ENCODE data around the gene CWC27. TPM values are rescaled to one million over a fixed set of nuclear protein-coding genes. Genes with fewer than 3 reads are reported as not detected.

Gene CWC27
- total RNA-seq, 1 donor from 2014 or later, result 21.3 TPM

GRCh38 chr5:64834037-64834436, 65.3 kb downstream of the CWC27 start:
- DNase-seq (ENCODE audit: missing footprints) (no peak), ATAC-seq (no peak)
- intact Hi-C loops (cut with DNase I), result no loop called here

GRCh38 chr5:64834611-64835010, 65.9 kb downstream of the CWC27 start:
- intact Hi-C loops (cut with DNase I), result no loop called here
- no peak for DNase-seq (ENCODE audit: missing footprints)
- ATAC-seq, result no peak

DNA sequence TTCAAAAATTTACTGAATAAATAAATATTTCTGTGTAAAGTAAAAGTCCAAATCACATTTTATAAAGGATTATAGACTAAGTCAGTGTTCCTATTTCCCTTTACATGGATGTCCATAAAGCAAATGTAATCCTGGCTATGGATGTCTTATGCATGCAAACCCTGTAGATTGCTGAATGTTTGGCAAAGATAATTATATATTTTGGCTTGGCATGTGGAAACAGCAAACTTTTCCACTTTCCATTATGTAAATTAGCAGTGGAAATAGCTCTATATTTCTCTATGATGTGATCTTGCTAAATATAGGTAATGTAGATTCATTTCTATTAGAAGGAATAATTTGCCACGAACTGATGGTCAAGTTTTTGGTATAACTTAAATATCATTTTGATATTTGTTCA, 66.5 kb downstream of the CWC27 start:
- intact Hi-C loops (cut with DNase I), result no loop called here
- DNase-seq (ENCODE audit: missing footprints) (no peak), ATAC-seq (no peak)

DNA sequence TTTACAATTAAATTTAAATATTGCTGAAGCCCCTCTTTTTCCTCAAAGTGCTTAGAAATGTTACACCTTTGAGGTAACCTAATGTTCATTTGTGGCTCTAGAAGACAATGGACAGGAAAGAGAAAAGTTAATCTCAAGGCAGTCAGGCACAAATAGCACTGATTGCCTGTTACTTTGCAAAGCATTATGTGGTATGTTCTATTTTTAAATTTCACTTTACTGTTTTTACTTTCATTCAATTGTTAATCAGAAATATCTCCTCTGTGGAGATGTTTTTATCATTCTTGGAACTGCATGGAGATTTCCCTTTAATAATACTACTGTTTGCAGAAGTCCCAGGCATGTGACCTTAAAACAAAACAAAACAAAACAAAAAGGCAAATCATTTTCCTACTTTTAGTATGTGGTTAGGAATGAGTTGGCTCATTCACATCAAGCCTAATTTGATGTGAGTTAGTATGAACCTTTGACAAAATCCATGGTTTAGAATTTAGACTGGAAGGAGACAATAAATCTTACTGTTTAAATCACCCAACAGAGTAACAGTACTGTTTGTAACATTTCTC, 67.5 kb downstream of the CWC27 start:
- no peak for ATAC-seq

DNA sequence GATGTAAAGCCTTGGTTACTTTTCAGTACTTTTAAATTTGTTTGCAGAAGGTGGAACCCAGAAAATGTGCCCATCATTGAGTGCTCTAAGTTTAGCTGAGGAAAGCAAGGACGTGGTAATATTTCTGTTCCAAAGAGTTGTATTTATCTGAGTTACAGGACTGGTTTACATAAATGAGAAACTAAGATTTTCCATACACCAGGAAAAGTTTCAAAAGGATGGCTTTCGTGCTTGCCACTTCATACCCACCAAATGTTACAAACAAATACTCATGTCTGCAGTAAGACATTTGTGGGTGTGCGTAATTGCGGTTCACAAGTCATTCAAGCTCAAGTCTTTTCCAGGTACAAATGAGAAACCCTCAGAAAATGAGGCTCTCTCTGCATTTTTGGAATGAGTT, 68.1 kb downstream of the CWC27 start:
- ATAC-seq (no peak), DNase-seq (ENCODE audit: missing footprints) (no peak)
- intact Hi-C loops (cut with DNase I), result no loop called here

More for the DNA sequence above, 67.5 kb downstream of the CWC27 start:
- DNase-seq (ENCODE audit: missing footprints), result no peak
- intact Hi-C loops (cut with DNase I), result no loop called here

DNA sequence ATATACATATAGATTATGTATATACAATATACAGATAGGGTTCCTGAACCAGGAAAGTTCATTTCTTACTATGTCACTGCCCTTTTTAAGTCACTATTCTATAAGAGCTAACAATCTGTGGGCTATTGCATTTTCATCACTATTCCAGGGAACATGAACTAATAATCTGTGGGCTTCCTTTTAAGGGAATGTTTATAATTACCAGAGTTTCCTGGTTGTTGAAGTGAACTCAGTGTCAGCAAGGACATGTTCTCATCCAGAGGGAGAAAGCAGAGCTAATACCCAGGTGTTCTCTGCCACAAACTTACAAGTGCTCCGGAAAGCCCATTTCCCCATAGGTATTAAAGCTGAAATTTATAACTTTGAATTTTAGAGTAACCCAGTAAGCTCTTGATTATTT, 69.6 kb downstream of the CWC27 start:
- DNase-seq (ENCODE audit: missing footprints), result no peak
- intact Hi-C loops (cut with DNase I), result no loop called here
- ATAC-seq, result no peak

GRCh38 chr5:64838803-64839202, 70.1 kb downstream of the CWC27 start:
- ATAC-seq (no peak), DNase-seq (ENCODE audit: missing footprints) (no peak)
- intact Hi-C loops (cut with DNase I), result no loop called here

DNA sequence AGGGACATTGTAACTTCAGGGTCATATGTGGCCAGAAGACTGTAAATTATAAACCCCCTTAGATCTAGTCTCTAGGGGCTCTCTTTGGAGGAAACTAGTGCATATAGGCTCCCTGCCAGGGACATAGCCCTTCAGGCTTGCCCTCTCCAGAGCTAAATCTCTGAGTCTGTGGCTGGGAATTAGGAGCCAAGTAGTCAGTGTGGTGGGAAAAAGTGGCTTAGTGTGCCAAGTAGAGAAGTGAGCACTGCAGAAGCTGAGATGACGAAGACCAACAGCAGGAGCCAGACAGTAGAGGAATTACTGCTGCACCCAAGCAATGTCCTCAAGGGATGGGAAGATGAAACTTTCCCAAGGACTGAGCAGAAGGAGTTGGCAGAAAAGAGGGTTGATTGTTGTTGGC, 71.2 kb downstream of the CWC27 start:
- DNase-seq (ENCODE audit: missing footprints), result no peak
- ATAC-seq, result no peak
- intact Hi-C loops (cut with DNase I), result no loop called here

- intact Hi-C loops (cut with DNase I), result no loop called here
- ATAC-seq (no peak), DNase-seq (ENCODE audit: missing footprints) (no peak)
Observed at GRCh38 chr5:64840958-64841357, 72.2 kb downstream of the CWC27 start.

- intact Hi-C loops (cut with DNase I), result no loop called here
- no peak for DNase-seq (ENCODE audit: missing footprints)
- no peak for ATAC-seq
Observed at GRCh38 chr5:64853777-64854176, 85.0 kb downstream of the CWC27 start.

GRCh38 chr5:64854855-64855254, 86.1 kb downstream of the CWC27 start:
- DNase-seq (ENCODE audit: missing footprints), result no peak
- intact Hi-C loops (cut with DNase I), result no loop called here
- no peak for ATAC-seq

GRCh38 chr5:64859881-64860280, 91.2 kb downstream of the CWC27 start:
- no peak for ATAC-seq
- DNase-seq (ENCODE audit: missing footprints), result no peak
- intact Hi-C loops (cut with DNase I), result no loop called here

GRCh38 chr5:64861281-64861680, 92.6 kb downstream of the CWC27 start:
- intact Hi-C loops (cut with DNase I), result no loop called here
- ATAC-seq, result no peak
- no peak for DNase-seq (ENCODE audit: missing footprints)

GRCh38 chr5:64864171-64864570, 95.4 kb downstream of the CWC27 start:
- no peak for DNase-seq (ENCODE audit: missing footprints)
- intact Hi-C loops (cut with DNase I), result no loop called here

GRCh38 chr5:64865662-64866061, 96.9 kb downstream of the CWC27 start:
- ATAC-seq, result no peak
- DNase-seq (ENCODE audit: missing footprints), result no peak
- intact Hi-C loops (cut with DNase I), result no loop called here

More at GRCh38 chr5:64864171-64864570, 95.4 kb downstream of the CWC27 start:
- no peak for ATAC-seq

DNA sequence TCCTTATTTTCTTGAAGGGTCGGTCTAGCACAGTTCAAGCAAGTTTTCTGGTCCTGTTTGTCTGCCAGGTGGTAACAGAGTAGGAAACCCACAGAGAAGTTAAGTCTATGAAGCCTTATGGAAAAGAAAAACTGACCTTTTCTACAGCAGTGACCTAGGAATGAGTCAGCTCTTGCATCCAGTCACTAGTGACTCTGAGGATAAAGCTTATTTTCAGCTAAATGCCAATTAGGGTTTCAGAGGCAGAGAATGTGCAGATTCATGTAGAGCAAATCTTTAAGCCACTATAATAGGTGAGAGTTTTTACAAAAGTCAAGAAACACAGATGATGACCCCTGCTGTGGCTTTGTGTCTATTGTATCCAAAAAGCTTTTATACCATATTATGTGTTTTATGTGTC, 100.7 kb downstream of the CWC27 start:
- no peak for ATAC-seq
- intact Hi-C loops (cut with DNase I), result no loop called here
- DNase-seq (ENCODE audit: missing footprints), result no peak

DNA sequence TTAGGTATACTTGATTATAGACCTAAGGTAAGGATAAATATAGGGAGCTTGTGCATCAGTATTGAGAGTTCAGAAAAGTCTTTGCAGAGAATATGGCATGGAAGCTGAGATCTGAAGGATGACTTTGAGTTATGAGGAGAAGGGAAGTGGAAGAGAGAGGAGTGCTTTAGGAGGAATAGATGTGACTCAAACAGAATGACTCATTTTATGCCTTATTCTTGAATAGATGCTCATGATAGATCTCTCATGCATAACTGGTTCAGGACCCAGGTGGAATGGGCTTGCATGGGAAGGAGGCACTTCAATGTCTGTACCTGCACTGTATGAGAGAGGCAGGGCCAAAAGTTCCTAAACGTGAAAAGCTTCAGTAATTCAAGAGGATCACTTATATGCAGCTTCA, 103.3 kb downstream of the CWC27 start:
- intact Hi-C loops (cut with DNase I), result no loop called here
- DNase-seq (ENCODE audit: missing footprints) (no peak), ATAC-seq (no peak)

GRCh38 chr5:64873441-64873840, 104.7 kb downstream of the CWC27 start:
- intact Hi-C loops (cut with DNase I), result no loop called here
- no peak for DNase-seq (ENCODE audit: missing footprints)
- ATAC-seq, result no peak

GRCh38 chr5:64874753-64875152, 106.0 kb downstream of the CWC27 start:
- intact Hi-C loops (cut with DNase I), result no loop called here
- ATAC-seq (no peak), DNase-seq (ENCODE audit: missing footprints) (no peak)

DNA sequence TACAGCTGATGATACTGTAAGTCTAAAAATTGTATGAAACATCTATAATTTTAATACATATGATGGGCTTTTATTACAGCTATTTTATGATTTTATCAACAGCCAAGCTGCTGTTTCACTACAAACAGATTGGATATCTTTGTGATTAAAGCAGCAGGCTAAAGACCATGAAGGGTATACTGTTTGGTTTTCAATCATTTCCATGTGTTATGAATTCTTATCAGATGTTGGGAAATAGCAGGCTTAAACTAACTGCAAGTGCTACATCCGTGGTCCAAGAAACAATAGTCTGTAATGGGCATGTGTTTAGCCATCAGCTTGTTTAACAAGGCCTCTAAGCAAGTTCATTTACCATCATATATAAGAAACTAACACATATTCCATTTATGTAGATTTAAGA, 107.5 kb downstream of the CWC27 start:
- intact Hi-C loops (cut with DNase I), result no loop called here
- no peak for DNase-seq (ENCODE audit: missing footprints)
- ATAC-seq, result no peak

DNA sequence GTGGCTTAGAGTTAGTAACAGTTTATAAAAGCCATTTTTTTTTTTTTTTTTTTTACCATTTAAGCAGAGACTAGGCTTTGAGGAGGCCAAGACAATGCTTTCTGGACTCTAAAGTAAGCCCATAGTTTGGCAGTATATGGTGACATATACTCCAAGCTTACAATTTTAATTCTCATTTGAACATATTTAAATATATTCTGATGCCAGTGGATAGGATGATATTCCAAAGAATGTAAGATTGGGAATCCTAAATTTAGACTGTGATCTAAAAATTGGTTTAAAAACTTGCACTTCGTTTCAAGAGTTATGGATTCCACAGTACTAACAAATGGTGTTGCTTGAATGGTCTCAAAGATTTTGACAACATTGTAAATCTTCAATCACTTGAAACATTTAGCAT, 112.1 kb downstream of the CWC27 start:
- no peak for DNase-seq (ENCODE audit: missing footprints)
- intact Hi-C loops (cut with DNase I), result no loop called here
- ATAC-seq, result no peak

DNA sequence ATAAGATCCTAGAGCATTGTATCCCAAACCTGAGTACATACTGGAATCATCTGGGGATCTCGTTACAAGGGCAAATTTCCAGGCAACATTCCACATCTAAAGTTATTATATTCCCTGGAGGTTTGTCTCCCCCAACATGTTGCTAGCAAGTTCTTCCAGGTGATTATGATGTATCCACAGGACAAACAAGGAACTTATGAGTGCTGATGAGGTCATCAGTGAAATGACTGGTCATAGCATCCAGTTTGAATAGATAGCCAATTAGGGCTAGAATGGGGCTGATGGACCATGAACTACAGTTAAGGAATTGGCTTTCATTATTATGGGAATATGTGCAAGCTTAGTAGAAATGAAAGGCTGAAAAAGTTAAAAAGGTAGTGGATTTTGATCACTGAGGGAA, 115.2 kb downstream of the CWC27 start:
- DNase-seq (ENCODE audit: missing footprints) (no peak), ATAC-seq (no peak)
- intact Hi-C loops (cut with DNase I), result no loop called here

Measured in Right ventricle myocardium inferior (tissue), 1 donor.